ENCODE measurements around the gene ALG9.
A peak's percentile ranks its signal among the peaks of the same experiment; 100 is the strongest.
"Not testable (repeated sequence)": the region's sequence is repeated elsewhere in the genome, so short reads cannot be mapped to it uniquely, and the experiment has no call there.

ALG9 gene

DNA sequence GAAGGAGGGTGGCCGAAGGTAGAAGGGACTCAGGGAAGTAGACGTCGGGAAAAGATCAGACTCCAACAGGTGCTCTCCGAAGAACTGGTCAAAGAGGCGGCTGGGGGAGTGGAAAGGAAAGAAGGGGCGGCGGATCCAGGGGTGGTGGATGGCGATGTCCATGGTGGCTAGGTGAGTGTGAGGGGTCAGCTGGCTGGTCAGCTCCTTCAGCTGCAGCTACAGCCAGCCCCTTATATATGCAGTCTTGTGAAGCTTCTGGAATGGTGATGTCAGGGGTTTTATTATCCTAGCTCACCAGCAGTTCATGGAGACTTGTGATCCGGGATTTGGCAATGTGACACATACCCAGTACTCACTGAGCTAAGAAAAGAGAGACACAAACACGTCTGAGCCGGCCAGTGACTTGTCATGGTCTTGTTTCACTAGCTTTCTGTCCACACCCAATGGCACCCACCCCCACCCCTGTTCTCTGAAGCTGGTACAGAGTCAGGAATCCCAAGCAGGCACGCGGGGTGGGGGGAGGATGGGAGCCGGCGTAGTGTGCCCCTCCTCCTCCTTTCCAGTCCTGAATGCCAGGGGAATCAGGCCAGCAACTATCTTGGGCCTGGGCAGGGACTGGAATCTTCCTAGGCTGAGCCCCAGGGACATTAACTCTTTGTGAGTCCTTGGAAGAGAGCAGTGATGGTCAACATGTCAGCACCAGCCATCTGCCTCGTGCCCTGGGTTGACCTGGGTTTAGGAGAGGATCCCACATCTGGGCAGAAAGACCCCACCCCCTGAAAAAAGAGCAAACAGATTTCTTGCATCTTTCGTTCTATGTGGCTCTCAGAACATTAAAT, 40.4 kb upstream of the ALG9 start, which contains the start of gene CRYAB:
Gene CRYAB (minus strand): TSS at position 208 of the 839 bp plus-strand sequence. CDS start 46 bp downstream, at position 162.
- WGBS, 2 experiments (ENCODE audit: insufficient coverage in 2 of 2): 81 to 87% methylated on average over 10 to 11 of the region's 17 CpGs
- Histone ChIP-seq H3K4me1 (ENCODE audit: control insufficient read depth, insufficient read depth, low read length, poor library complexity, severe bottlenecking) (peaks cover 25% of the 10 kb centered on the region), H3K9me3 (ENCODE audit: control insufficient read depth, low read length) (no peaks in the 10 kb centered on the region), H3K27ac (ENCODE audit: low read depth, low read length, severe bottlenecking) (peak within 1 kb of the TSS; percentile 65), H3K4me3 (ENCODE audit: extremely low read depth, insufficient read depth, low read length, poor library complexity, severe bottlenecking) (peak within 1 kb of the TSS; percentile 15), H3K36me3 (ENCODE audit: control insufficient read depth, insufficient read depth, low read length) (no peaks in the 10 kb centered on the region)

DNA sequence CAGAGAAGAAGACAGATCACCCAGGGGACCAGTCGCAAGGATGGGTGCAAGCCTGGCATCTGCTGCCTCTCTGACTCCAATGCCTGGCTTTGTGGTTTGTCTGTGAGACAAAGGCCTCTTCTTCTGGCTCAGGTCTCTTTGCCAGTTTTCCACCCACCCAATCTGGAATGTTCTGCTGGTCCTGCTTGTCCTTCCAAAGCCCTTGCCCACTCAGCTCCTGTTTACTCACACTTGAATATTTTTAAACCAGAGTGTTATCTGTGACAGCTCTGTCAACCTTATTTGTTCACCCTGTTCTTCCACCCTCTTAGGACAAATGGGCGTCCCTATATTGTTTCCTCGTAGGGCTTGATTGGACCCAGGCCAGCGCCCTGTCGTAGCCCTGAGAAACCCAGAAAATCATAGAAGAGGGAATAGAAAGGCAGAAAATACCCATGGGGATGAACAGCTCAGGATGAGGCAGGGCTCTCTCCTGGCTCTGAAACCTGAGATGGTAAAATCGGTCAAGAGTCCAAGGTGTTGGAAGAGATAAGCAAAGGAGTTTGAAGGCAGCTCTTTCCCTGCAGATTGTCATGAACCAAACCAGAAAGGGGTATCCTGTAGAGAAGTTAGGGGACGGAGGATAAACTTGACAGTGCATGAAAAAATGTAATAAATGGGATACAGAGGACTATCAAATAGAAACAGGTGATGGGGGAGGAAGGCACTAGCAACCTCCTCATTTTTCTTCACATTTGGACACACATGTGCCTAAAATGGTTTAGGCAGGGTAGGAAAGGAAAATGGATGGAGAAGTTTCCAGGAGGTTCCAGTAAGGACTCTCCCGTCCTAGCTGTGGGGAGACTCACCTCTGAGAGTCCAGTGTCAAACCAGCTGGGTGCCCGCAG, 39.5 kb upstream of the ALG9 start:
- 86 to 88% methylated on average over 3 to 9 of the region's 9 CpGs for WGBS, 2 experiments (ENCODE audit: insufficient coverage in 2 of 2)
- H3K9me3 ChIP-seq (ENCODE audit: control insufficient read depth, low read length): no peaks in the 10 kb centered on the region
- peak overlapping the region; percentile 15 for H3K4me3 ChIP-seq (ENCODE audit: extremely low read depth, insufficient read depth, low read length, poor library complexity, severe bottlenecking)
- peaks cover 25% of the 10 kb centered on the region for H3K4me1 ChIP-seq (ENCODE audit: control insufficient read depth, insufficient read depth, low read length, poor library complexity, severe bottlenecking)
- peak overlapping the region; percentile 65 for H3K27ac ChIP-seq (ENCODE audit: low read depth, low read length, severe bottlenecking)
- H3K36me3 ChIP-seq (ENCODE audit: control insufficient read depth, insufficient read depth, low read length): no peaks in the 10 kb centered on the region

DNA sequence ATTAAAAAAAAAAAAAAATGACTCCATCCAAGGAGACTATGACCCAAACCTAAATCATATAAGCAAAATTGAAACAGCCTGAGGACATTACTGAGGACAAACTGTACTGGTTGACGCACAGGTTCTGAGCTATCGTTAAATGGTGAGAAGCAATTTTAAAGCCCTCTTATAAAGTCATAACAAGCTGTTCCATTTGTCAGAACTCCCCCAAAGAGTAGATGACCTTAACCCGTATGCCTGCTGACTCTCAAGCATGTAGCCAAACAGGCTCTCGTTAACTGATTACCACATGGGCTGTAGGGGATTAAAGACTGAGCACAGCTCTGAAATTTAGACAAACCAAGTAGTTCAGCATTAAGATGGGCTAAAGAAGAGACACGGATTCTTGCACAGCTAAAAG, 38.0 kb upstream of the ALG9 start:
- Histone ChIP-seq H3K4me1 (ENCODE audit: control insufficient read depth, insufficient read depth, low read length, poor library complexity, severe bottlenecking) (peaks cover 25% of the 10 kb centered on the region), H3K36me3 (ENCODE audit: control insufficient read depth, insufficient read depth, low read length) (no peaks in the 10 kb centered on the region), H3K4me3 (ENCODE audit: extremely low read depth, insufficient read depth, low read length, poor library complexity, severe bottlenecking) (no peak overlapping the region), H3K27ac (ENCODE audit: low read depth, low read length, severe bottlenecking) (no peak overlapping the region), H3K9me3 (ENCODE audit: control insufficient read depth, low read length) (peaks cover 4% of the 10 kb centered on the region)
- 88 to 89% methylated on average over 3 to 5 of the region's 5 CpGs for WGBS, 2 experiments (ENCODE audit: insufficient coverage in 2 of 2)

DNA sequence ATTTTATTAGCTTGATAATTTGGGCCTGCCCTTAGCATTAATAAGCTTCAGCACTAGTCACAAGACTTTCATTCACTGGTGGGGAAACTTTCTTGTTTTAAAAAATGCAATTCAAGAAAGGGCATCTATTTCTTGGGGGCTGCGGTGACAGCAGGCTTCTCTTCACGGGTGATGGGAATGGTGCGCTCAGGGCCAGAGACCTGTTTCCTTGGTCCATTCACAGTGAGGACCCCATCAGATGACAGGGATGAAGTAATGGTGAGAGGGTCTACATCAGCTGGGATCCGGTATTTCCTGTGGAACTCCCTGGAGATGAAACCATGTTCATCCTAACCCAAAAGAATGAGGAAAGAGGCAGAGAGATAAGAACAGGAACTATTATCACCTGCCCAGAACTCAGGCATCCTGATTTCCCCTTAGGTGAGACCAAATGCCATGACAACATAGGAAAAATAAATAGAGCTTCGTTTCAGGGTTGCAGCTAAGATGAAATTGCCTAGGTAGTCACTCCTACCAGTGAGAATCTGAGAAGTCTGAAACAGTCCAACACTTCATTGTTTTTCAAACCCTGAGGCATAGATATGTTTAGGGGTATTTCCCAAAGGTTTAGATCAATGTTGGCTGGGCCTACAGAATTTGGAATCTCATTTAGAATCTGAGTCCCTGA, 37.4 kb upstream of the ALG9 start:
- 94 to 100% methylated on average over 3 to 4 of the region's 5 CpGs for WGBS, 2 experiments (ENCODE audit: insufficient coverage in 2 of 2)

DNA sequence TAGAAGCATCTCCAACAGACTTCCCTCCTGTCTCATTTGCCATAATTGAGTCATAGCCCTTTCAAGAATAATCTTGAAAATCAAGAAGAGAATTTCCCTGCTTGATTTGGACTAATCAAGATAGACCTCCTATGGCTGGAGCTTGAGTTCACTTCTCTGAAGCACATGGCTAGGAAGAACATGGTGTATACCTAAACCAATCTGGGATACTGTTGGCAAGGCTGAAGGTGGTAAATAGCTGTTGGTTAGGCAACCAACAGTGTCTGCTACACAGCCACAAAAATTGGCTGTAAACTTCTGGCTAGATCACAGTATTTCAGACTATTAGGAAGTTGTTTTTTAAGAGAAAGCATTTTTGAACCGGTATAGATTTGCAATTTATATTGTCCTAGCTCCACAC, 35.3 kb upstream of the ALG9 start:
- Histone ChIP-seq H3K4me3 (ENCODE audit: extremely low read depth, insufficient read depth, low read length, poor library complexity, severe bottlenecking) (no peak overlapping the region), H3K27ac (ENCODE audit: low read depth, low read length, severe bottlenecking) (no peak overlapping the region), H3K36me3 (ENCODE audit: control insufficient read depth, insufficient read depth, low read length) (no peaks in the 10 kb centered on the region), H3K4me1 (ENCODE audit: control insufficient read depth, insufficient read depth, low read length, poor library complexity, severe bottlenecking) (peaks cover 9% of the 10 kb centered on the region), H3K9me3 (ENCODE audit: control insufficient read depth, low read length) (peaks cover 4% of the 10 kb centered on the region)
- WGBS, 2 experiments (ENCODE audit: insufficient coverage in 2 of 2): no CpG with 5 or more reads among the region's 1 CpG

More for the DNA sequence above, 37.4 kb upstream of the ALG9 start:
- Histone ChIP-seq H3K4me3 (ENCODE audit: extremely low read depth, insufficient read depth, low read length, poor library complexity, severe bottlenecking) (no peak overlapping the region), H3K27ac (ENCODE audit: low read depth, low read length, severe bottlenecking) (no peak overlapping the region), H3K36me3 (ENCODE audit: control insufficient read depth, insufficient read depth, low read length) (no peaks in the 10 kb centered on the region), H3K4me1 (ENCODE audit: control insufficient read depth, insufficient read depth, low read length, poor library complexity, severe bottlenecking) (peaks cover 25% of the 10 kb centered on the region), H3K9me3 (ENCODE audit: control insufficient read depth, low read length) (peaks cover 4% of the 10 kb centered on the region)

DNA sequence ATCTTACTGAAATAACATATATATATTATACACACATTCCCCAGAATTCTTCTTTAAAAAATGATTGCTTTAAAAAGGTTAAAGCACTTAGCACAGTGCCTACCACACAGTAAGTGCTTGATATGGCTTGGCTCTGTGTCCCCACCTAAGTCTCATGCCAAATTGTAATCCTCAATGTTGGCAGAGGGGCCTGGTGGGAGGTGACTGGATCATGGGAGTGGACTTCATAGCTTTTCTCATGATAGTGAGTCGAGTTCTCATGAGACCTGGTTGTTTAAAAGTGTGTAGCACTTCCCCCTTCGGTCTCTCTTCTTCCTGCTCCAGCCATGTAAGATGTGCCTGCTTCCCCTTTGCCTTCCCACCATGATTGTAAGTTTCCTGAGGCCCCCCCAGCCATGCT, 34.0 kb upstream of the ALG9 start:
- Histone ChIP-seq H3K27ac (ENCODE audit: low read depth, low read length, severe bottlenecking) (no peak overlapping the region), H3K4me1 (ENCODE audit: control insufficient read depth, insufficient read depth, low read length, poor library complexity, severe bottlenecking) (no peaks in the 10 kb centered on the region), H3K9me3 (ENCODE audit: control insufficient read depth, low read length) (peaks cover 4% of the 10 kb centered on the region), H3K4me3 (ENCODE audit: extremely low read depth, insufficient read depth, low read length, poor library complexity, severe bottlenecking) (no peak overlapping the region), H3K36me3 (ENCODE audit: control insufficient read depth, insufficient read depth, low read length) (no peaks in the 10 kb centered on the region)
- WGBS, 2 experiments (ENCODE audit: insufficient coverage in 2 of 2): 83 to 93% methylated on average over 2 of the region's 2 CpGs

DNA sequence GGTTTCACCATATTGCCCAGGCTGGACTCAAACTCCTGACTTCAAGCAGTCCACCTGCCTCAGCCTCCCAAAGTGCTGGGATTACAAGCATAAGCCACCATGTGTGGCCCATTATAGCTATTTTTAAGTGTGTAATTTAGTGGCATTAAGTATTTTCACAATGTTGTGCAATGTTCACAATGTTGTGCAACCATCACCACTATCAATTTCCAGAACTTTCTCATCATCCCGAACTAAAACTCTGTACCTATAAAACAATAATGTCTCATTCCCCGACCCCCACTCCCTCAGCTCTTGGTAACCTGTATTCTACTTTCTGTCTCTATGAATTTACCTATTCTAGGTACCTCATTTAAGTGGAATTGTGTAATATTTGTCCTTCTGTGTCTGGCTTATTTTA, 15.5 kb upstream of the ALG9 start:
- Histone ChIP-seq H3K36me3 (ENCODE audit: control insufficient read depth, insufficient read depth, low read length) (no peaks in the 10 kb centered on the region), H3K27ac (ENCODE audit: low read depth, low read length, severe bottlenecking) (no peak overlapping the region), H3K4me3 (ENCODE audit: extremely low read depth, insufficient read depth, low read length, poor library complexity, severe bottlenecking) (no peak overlapping the region), H3K9me3 (ENCODE audit: control insufficient read depth, low read length) (no peaks in the 10 kb centered on the region), H3K4me1 (ENCODE audit: control insufficient read depth, insufficient read depth, low read length, poor library complexity, severe bottlenecking) (no peaks in the 10 kb centered on the region)
- WGBS, 2 experiments (ENCODE audit: insufficient coverage in 2 of 2): 83% methylated on average over 1 of the region's 2 CpGs; no CpG with 5 or more reads in 1 of the 2 experiments

DNA sequence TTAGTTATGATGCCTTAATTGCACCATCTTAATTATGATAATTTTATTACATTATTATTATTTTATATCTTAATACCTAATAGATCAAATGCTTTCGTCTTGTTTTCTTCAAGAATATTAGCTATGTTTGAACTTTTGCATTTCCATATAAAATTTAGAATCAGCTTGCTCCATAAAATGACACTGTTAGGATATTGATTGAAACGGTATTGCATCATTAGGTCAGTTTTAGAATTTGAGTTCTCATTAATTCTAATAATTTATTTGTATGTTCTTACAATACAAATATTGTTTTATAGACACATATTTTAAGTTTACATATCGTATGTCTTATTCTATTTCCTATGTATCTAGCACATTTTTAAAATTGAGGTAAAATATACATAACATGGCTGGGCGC, 14.7 kb upstream of the ALG9 start:
- no peak overlapping the region for H3K27ac ChIP-seq (ENCODE audit: low read depth, low read length, severe bottlenecking)
- no peaks in the 10 kb centered on the region for H3K4me1 ChIP-seq (ENCODE audit: control insufficient read depth, insufficient read depth, low read length, poor library complexity, severe bottlenecking)
- 83 to 100% methylated on average over 1 of the region's 4 CpGs for WGBS, 2 experiments (ENCODE audit: insufficient coverage in 2 of 2)
- H3K9me3 ChIP-seq (ENCODE audit: control insufficient read depth, low read length): no peaks in the 10 kb centered on the region
- no peaks in the 10 kb centered on the region for H3K36me3 ChIP-seq (ENCODE audit: control insufficient read depth, insufficient read depth, low read length)
- no peak overlapping the region for H3K4me3 ChIP-seq (ENCODE audit: extremely low read depth, insufficient read depth, low read length, poor library complexity, severe bottlenecking)

DNA sequence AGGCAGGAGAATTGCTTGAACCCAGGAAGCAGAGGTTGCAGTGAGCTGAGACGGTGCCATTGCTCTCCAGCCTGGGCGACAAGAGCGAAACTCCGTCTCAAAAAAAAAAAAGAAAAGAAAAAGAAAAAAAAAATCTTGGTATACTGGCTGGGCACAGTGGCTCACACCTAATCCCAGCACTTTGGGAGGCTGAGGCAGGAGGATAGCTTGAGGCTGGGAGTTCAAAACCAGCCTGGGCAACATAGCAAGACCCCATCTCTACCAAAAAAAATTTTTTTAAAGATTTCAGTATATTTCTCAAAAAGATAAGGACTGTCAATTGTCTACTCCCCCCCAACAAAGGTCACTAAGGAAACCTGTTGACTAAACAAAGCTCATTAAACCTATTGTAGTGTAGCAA, 13.7 kb upstream of the ALG9 start:
- H3K4me1 ChIP-seq (ENCODE audit: control insufficient read depth, insufficient read depth, low read length, poor library complexity, severe bottlenecking); H3K9me3 ChIP-seq (ENCODE audit: control insufficient read depth, low read length); H3K27ac ChIP-seq (ENCODE audit: low read depth, low read length, severe bottlenecking); H3K36me3 ChIP-seq (ENCODE audit: control insufficient read depth, insufficient read depth, low read length); H3K4me3 ChIP-seq (ENCODE audit: extremely low read depth, insufficient read depth, low read length, poor library complexity, severe bottlenecking): not testable (repeated sequence)
- WGBS, 2 experiments (ENCODE audit: insufficient coverage in 2 of 2): 91 to 94% methylated on average over 2 to 4 of the region's 4 CpGs

DNA sequence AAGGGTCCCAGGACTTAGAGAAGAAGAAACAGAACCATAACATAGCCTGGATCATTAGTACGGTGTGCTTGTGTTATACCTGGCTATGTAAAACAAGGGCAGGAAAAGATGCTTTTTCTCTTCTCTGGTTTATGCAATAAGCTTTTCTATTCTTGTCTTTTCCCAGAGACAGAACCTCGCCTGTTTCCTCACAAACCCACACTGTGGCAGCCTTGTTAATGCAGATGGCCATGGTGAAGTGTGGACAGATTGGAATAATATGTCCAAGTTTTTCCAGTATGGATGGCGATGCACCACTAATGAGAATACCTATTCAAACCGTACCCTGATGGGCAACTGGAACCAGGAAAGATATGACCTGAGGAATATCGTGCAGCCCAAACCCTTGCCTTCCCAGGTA, 10.8 kb upstream of the ALG9 start:
- WGBS, 2 experiments (ENCODE audit: insufficient coverage in 2 of 2): 86 to 98% methylated on average over 3 to 4 of the region's 5 CpGs
- no peak overlapping the region for H3K27ac ChIP-seq (ENCODE audit: low read depth, low read length, severe bottlenecking)
- H3K36me3 ChIP-seq (ENCODE audit: control insufficient read depth, insufficient read depth, low read length): no peaks in the 10 kb centered on the region
- no peaks in the 10 kb centered on the region for H3K9me3 ChIP-seq (ENCODE audit: control insufficient read depth, low read length)
- no peak overlapping the region for H3K4me3 ChIP-seq (ENCODE audit: extremely low read depth, insufficient read depth, low read length, poor library complexity, severe bottlenecking)
- H3K4me1 ChIP-seq (ENCODE audit: control insufficient read depth, insufficient read depth, low read length, poor library complexity, severe bottlenecking): no peaks in the 10 kb centered on the region

All from mesodermal cell (in vitro differentiated cells).